Fibroblast of lung (primary cell): ENCODE results near the gene HSD17B3. TPM values are rescaled to one million over a fixed set of nuclear protein-coding genes. Genes with fewer than 3 reads are reported as not detected.

Experiments
- DNase-seq, 2 donors: peaks; one replicate each; pipeline versions ENCODE4 v3.0.0 to v3.0.0-alpha.2; 2010; ENCODE audit warnings: low read depth in 2 of 2
- H2AFZ ChIP-seq: 2 replicates; pipeline ENCODE4 v1.5.1; 2012; ENCODE audit warnings: low read length, control low read depth, inconsistent platforms
- H3K27ac ChIP-seq: 2 replicates; pipeline ENCODE4 v1.5.1; 2011; ENCODE audit warnings: low read length, control low read depth; ENCODE audit not compliant: insufficient read depth
- H3K27me3 ChIP-seq: 2 replicates; pipeline ENCODE4 v1.5.1; 2011; ENCODE audit warnings: mild to moderate bottlenecking, low read length; ENCODE audit not compliant: control insufficient read depth, insufficient read depth
- H3K36me3 ChIP-seq: 2 replicates; pipeline ENCODE4 v1.5.1; 2011; ENCODE audit warnings: low read length; ENCODE audit not compliant: control insufficient read depth, insufficient read depth
- H3K4me1 ChIP-seq: 2 replicates; pipeline ENCODE4 v1.5.1; 2011; ENCODE audit warnings: low read length; ENCODE audit not compliant: control insufficient read depth, insufficient read depth; ENCODE audit errors: extremely low read depth
- H3K4me2 ChIP-seq: 2 replicates; pipeline ENCODE4 v1.5.1; 2011; ENCODE audit warnings: low read length, control low read depth; ENCODE audit not compliant: insufficient read depth; ENCODE audit errors: extremely low read depth
- H3K4me3 ChIP-seq, 4 experiments: fragments of 200-600 bp in 1 of 4; sonication (generic) in 1 of 4; replicated peaks in 1 of 4; 2 replicates each; pipeline ENCODE4 v1.5.1; 2011 to 2016; ENCODE audit warnings: low read length in 4 of 4, low read depth in 3 of 4, mild to moderate bottlenecking in 3 of 4, control low read depth in 2 of 4, inconsistent platforms in 1 of 4, mixed read lengths in 1 of 4; ENCODE audit not compliant: insufficient read depth in 1 of 4; ENCODE audit errors: control extremely low read depth in 1 of 4
- H3K79me2 ChIP-seq: 2 replicates; pipeline ENCODE4 v1.5.1; 2012; ENCODE audit warnings: mild to moderate bottlenecking, low read length, inconsistent platforms; ENCODE audit not compliant: control insufficient read depth, insufficient read depth
- H3K9ac ChIP-seq: 2 replicates; pipeline ENCODE4 v1.5.1; 2011; ENCODE audit warnings: mild to moderate bottlenecking, low read length, control low read depth; ENCODE audit not compliant: insufficient read depth
- H3K9me3 ChIP-seq: 2 replicates; pipeline ENCODE4 v1.5.1; 2012; ENCODE audit warnings: low read depth, low read length; ENCODE audit not compliant: control insufficient read depth, insufficient read depth
- H4K20me1 ChIP-seq: 2 replicates; pipeline ENCODE4 v1.5.1; 2011; ENCODE audit warnings: low read length; ENCODE audit not compliant: control insufficient read depth, insufficient read depth; ENCODE audit errors: extremely low read depth
- CTCF ChIP-seq, 2 donors: IDR thresholded peaks in 1 of 2; conservative IDR thresholded peaks in 1 of 2; 1 replicate in 1 of 2; 2 replicates in 1 of 2; pipeline ENCODE4 v1.5.1; 2011 to 2012; ENCODE audit warnings: low read length in 2 of 2, control low read depth in 1 of 2, inconsistent platforms in 1 of 2, low read depth in 1 of 2, mild to moderate bottlenecking in 1 of 2
- EZH2 ChIP-seq: IDR thresholded peaks from 2 replicates; pipeline ENCODE4 v1.5.1; 2012; ENCODE audit warnings: low read length, control low read depth, mild to moderate bottlenecking; ENCODE audit errors: missing control alignments
- polyA plus RNA-seq, 2 donors: library from polyadenylated mRNA; depleted of rRNA in 1 of 2; stranded (reverse) in 1 of 2; unstranded in 1 of 2; fragments of >200 nt; gene quantifications; 2 replicates each; pipeline ENCODE4 v1.2.1, GENCODE V29; 2011 to 2012; ENCODE audit warnings: missing spikeins in 1 of 2
- total RNA-seq: library from RNA; depleted of rRNA; stranded (reverse); fragments of >200 nt; gene quantifications from 2 replicates; pipeline ENCODE4 v1.2.1, GENCODE V29; 2014

The HSD17B3 gene
- total and polyA plus RNA-seq, 2 donors (not counting 1 experiment from before 2014, with no cell fraction given), result 0.17 TPM; not detected in 1

- TF ChIP-seq CTCF (conservative IDR thresholded peaks at IDR 0.05 in 1 of 2, IDR thresholded peaks at IDR 0.05 in 1 of 2; ENCODE audit: low read depth in 1 of 2, low read length in 2 of 2) (no peak), EZH2 (no peak)
- no peaks in the 10 kb centered on the region for H3K9me3 ChIP-seq
- H3K79me2 ChIP-seq, result no peaks in the 10 kb centered on the region
- H3K4me1 ChIP-seq, result no peaks in the 10 kb centered on the region
- H3K27me3 ChIP-seq, result no peaks in the 10 kb centered on the region
- H3K4me3 ChIP-seq, result no peak overlapping the region
- H4K20me1 ChIP-seq, result no peaks in the 10 kb centered on the region
- no peak for DNase-seq
- no peaks in the 10 kb centered on the region for H3K36me3 ChIP-seq
- H3K9ac ChIP-seq, result no peak overlapping the region
- H3K27ac ChIP-seq, result no peak overlapping the region
- H3K4me2 ChIP-seq, result no peak overlapping the region
- no peak overlapping the region for H2AFZ ChIP-seq
Measured at GRCh38 chr9:96279932-96280331, 22.0 kb downstream of the HSD17B3 start.

DNA sequence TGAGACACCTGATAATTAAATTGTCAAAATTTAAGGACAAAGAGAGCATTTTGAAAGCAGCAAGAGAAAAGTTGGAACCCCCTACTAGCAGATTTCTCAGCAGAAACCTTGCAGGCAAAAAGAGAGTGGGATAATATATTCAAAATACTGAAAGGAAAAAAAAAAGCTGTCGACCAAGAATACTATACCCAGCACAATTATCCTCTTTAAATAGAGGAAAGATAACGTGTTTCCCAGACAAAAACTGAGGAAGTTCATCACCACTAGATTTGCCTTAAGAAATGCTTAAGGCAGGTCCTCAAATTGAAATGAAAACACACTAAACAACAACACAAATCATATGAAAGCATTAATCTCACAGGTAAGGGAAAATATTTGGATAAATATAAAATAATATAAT is 27.0 kb downstream of the HSD17B3 start:
- Histone ChIP-seq H3K9ac (no peak overlapping the region), H3K4me1 (no peaks in the 10 kb centered on the region), H3K27ac (no peak overlapping the region), H3K27me3 (no peaks in the 10 kb centered on the region), H2AFZ (no peak overlapping the region), H3K4me2 (no peak overlapping the region), H4K20me1 (no peaks in the 10 kb centered on the region), H3K36me3 (no peaks in the 10 kb centered on the region), H3K9me3 (no peaks in the 10 kb centered on the region), H3K4me3 (no peak overlapping the region), H3K79me2 (no peaks in the 10 kb centered on the region)
- no peak for DNase-seq
- TF ChIP-seq EZH2 (no peak), CTCF (conservative IDR thresholded peaks at IDR 0.05 in 1 of 2, IDR thresholded peaks at IDR 0.05 in 1 of 2; ENCODE audit: low read depth in 1 of 2, low read length in 2 of 2) (no peak)

DNA sequence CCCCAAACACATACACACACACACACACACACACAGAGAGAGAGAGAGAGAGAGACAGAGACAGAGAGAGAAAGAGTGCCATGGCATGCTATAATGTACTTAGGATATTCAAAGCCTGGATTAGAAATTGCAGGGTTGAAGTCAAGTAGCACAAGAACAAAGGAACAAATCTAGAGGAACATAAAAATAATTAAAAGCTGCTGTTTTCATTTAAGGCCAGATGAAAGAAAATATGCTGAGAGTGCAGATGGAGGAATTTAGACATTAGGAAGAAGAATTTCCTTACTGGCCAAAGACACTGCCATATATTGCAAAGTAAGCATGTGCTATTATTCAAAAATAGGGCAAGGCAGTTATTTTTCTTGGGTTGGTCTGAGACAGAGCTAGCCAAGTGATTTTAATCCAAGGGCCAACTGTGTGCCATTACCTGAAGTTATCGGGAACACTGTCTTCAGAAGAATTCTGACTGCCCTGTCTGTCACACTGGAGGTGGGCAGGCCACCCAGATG is 31.7 kb downstream of the HSD17B3 start:
- Histone ChIP-seq H3K27ac (no peak overlapping the region), H3K4me3 (no peak overlapping the region)

More for the DNA sequence above, 31.7 kb downstream of the HSD17B3 start:
- Histone ChIP-seq H3K27me3 (no peaks in the 10 kb centered on the region), H3K4me2 (no peak overlapping the region), H3K9me3 (no peaks in the 10 kb centered on the region), H4K20me1 (no peaks in the 10 kb centered on the region), H3K4me1 (no peaks in the 10 kb centered on the region), H3K79me2 (no peaks in the 10 kb centered on the region), H3K9ac (no peak overlapping the region), H2AFZ (no peak overlapping the region), H3K36me3 (no peaks in the 10 kb centered on the region)
- no peak for DNase-seq
- TF ChIP-seq EZH2, result no peak
- no peak for TF ChIP-seq CTCF (conservative IDR thresholded peaks at IDR 0.05 in 1 of 2, IDR thresholded peaks at IDR 0.05 in 1 of 2; ENCODE audit: low read depth in 1 of 2, low read length in 2 of 2)
